ENCODE results near the gene APBB2. TPM values are rescaled to one million over a fixed set of nuclear protein-coding genes. Genes with fewer than 3 reads are reported as not detected.

APBB2 gene
- total and polyA plus RNA-seq, 4 donors = 4.8 to 31.5 (median 11.2) TPM

DNA sequence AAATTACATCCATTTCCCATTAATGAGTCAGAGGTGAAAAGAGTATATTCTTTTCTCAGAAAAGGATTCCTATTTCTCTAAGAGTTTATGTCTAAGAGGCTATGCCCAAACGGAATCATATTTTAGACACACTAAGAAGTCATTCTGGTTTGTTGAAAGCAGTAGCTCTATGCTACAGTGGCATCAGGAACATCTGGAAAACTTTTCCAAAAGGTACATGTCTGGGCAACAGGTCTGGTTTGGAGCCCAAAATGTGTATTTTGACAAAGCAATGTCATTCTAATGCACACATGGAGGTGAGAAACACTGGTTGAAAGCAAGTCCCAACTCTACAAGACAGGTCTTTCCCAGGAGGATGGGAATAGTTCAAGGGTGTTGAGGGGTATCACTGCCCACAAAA is 56.1 kb downstream of the APBB2 start:
- DNase-seq (ENCODE audit: low spot score) = no peak
- Histone ChIP-seq H3K4me3 (ENCODE audit: low read depth in 1 of 3, low read length in 3 of 3) (no peak overlapping the region), H3K27me3 (ENCODE audit: control insufficient read depth in 4 of 4, insufficient read depth in 4 of 4, low read length in 3 of 4) (no peaks in the 10 kb centered on the region), H3K9ac (ENCODE audit: low read depth in 1 of 2, low read length in 2 of 2) (no peak overlapping the region), H3K36me3 (ENCODE audit: control insufficient read depth in 4 of 4, insufficient read depth in 3 of 4, low read depth in 1 of 4, low read length in 3 of 4) (no peaks in the 10 kb centered on the region), H3K27ac (ENCODE audit: low read depth in 1 of 2, low read length in 2 of 2) (no peak overlapping the region), H3K4me1 (ENCODE audit: control insufficient read depth in 4 of 4, insufficient read depth in 4 of 4, low read length in 3 of 4) (peaks cover 0 to 13% (median 6%) of the 10 kb centered on the region in 4 donors), H3K9me3 (ENCODE audit: control insufficient read depth in 4 of 4, low read length in 3 of 4) (no peaks in the 10 kb centered on the region)
- TF ChIP-seq, protein P1, sequence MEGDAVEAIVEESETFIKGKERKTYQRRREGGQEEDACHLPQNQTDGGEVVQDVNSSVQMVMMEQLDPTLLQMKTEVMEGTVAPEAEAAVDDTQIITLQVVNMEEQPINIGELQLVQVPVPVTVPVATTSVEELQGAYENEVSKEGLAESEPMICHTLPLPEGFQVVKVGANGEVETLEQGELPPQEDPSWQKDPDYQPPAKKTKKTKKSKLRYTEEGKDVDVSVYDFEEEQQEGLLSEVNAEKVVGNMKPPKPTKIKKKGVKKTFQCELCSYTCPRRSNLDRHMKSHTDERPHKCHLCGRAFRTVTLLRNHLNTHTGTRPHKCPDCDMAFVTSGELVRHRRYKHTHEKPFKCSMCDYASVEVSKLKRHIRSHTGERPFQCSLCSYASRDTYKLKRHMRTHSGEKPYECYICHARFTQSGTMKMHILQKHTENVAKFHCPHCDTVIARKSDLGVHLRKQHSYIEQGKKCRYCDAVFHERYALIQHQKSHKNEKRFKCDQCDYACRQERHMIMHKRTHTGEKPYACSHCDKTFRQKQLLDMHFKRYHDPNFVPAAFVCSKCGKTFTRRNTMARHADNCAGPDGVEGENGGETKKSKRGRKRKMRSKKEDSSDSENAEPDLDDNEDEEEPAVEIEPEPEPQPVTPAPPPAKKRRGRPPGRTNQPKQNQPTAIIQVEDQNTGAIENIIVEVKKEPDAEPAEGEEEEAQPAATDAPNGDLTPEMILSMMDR (IDR thresholded peaks at IDR 0.05; ENCODE audit: low read depth, low read length, missing input control) = no peak
- TF ChIP-seq SP1 (IDR thresholded peaks at IDR 0.05) (no peak), EGR1 (IDR thresholded peaks at IDR 0.05; ENCODE audit: low read depth in 2 of 2) (no peak)
- WGBS = 89% methylated on average over 1 of the region's 1 CpG

DNA sequence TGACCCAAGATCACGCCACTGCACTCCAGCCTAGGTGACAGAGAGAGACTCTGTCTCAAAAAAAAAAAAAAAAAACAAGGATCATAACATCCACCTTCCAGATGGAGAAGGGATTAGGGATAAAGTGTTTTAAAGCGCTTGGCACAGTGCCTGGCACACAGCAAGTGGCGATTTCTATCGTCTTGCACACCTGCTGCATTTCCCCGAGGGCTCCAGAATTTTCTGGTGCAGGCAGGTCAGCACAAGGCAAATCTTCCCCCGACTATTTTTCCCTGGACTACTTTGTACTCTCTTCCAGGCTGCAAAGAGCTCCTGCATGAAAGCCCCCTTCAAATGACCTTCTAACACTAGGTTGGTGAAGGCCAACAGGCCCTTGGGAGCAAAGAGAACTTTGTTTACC is 57.3 kb downstream of the APBB2 start:
- H3K4me3 ChIP-seq (ENCODE audit: low read depth in 1 of 3, low read length in 3 of 3) = no peak overlapping the region
- WGBS = 93% methylated on average over 6 of the region's 6 CpGs
- no peaks in the 10 kb centered on the region for H3K27me3 ChIP-seq (ENCODE audit: control insufficient read depth in 4 of 4, insufficient read depth in 4 of 4, low read length in 3 of 4)
- H3K4me1 ChIP-seq (ENCODE audit: control insufficient read depth in 4 of 4, insufficient read depth in 4 of 4, low read length in 3 of 4) = peaks cover 0 to 13% (median 6%) of the 10 kb centered on the region in 4 donors
- TF ChIP-seq JUND (IDR thresholded peaks at IDR 0.05) (no peak), EGR1 (IDR thresholded peaks at IDR 0.05; ENCODE audit: low read depth in 2 of 2) (no peak), REST (IDR thresholded peaks at IDR 0.05) (no peak), HNF4G (IDR thresholded peaks at IDR 0.05) (no peak), ATF3 (IDR thresholded peaks at IDR 0.05) (no peak), YY1 (IDR thresholded peaks at IDR 0.05) (no peak)
- no peak overlapping the region for H3K9ac ChIP-seq (ENCODE audit: low read depth in 1 of 2, low read length in 2 of 2)
- DNase-seq (ENCODE audit: low spot score) = no peak
- no peaks in the 10 kb centered on the region for H3K36me3 ChIP-seq (ENCODE audit: control insufficient read depth in 4 of 4, insufficient read depth in 3 of 4, low read depth in 1 of 4, low read length in 3 of 4)
- no peaks in the 10 kb centered on the region for H3K9me3 ChIP-seq (ENCODE audit: control insufficient read depth in 4 of 4, low read length in 3 of 4)
- H3K27ac ChIP-seq (ENCODE audit: low read depth in 1 of 2, low read length in 2 of 2) = no peak overlapping the region

DNA sequence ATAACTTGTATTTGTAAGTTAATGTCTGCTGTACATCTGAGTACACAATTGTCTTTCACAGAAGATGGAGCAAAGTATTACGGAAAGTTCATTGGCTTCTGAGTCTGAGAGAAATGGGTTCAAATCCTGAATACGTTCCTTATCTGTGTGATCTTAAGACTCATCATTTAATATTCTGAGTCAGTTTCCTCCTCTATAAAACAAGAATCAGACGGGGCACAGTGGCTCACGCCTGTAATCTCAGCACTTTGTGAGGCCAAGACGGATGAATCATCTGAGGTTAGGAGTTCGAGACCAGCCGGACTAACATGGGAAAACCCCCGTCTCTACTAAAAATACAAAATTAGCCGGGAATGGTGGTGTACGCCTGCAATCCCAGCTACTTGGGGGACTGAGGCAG is 57.8 kb downstream of the APBB2 start:
- Histone ChIP-seq H3K4me1 (ENCODE audit: control insufficient read depth in 4 of 4, insufficient read depth in 4 of 4, low read length in 3 of 4) (peaks cover 0 to 13% (median 6%) of the 10 kb centered on the region in 4 donors), H3K9me3 (ENCODE audit: control insufficient read depth in 4 of 4, low read length in 3 of 4) (no peaks in the 10 kb centered on the region), H3K4me3 (ENCODE audit: low read depth in 1 of 3, low read length in 3 of 3) (no peak overlapping the region), H3K27me3 (ENCODE audit: control insufficient read depth in 4 of 4, insufficient read depth in 4 of 4, low read length in 3 of 4) (no peaks in the 10 kb centered on the region), H3K9ac (ENCODE audit: low read depth in 1 of 2, low read length in 2 of 2) (no peak overlapping the region), H3K36me3 (ENCODE audit: control insufficient read depth in 4 of 4, insufficient read depth in 3 of 4, low read depth in 1 of 4, low read length in 3 of 4) (no peaks in the 10 kb centered on the region), H3K27ac (ENCODE audit: low read depth in 1 of 2, low read length in 2 of 2) (no peak overlapping the region)
- 81% methylated on average over 10 of the region's 10 CpGs for whole genome bisulfite sequencing
- DNase-seq (ENCODE audit: low spot score) = no peak
- no peak for TF ChIP-seq GABPA (IDR thresholded peaks at IDR 0.05 in 1 of 2, conservative IDR thresholded peaks at IDR 0.05 in 1 of 2)
- no peak for TF ChIP-seq FOXA1 (IDR thresholded peaks at IDR 0.05)
- TF ChIP-seq TAF1 (conservative IDR thresholded peaks at IDR 0.05) = no peak
- TF ChIP-seq REST (IDR thresholded peaks at IDR 0.05) = no peak
- TF ChIP-seq EGR1 (IDR thresholded peaks at IDR 0.05; ENCODE audit: low read depth in 2 of 2) = no peak
- TF ChIP-seq, protein P1 (IDR thresholded peaks at IDR 0.05; ENCODE audit: low read depth, low read length, missing input control) = no peak
- no peak for TF ChIP-seq ZBTB33 (IDR thresholded peaks at IDR 0.05)
- TF ChIP-seq JUND (IDR thresholded peaks at IDR 0.05) = no peak
- no peak for TF ChIP-seq HNF4A (conservative IDR thresholded peaks at IDR 0.05)

Data from liver (tissue), 9 donors.